Measurements from ENCODE around the gene PRKCA. TPM values are rescaled to one million over a fixed set of nuclear protein-coding genes. Genes with fewer than 3 reads are reported as not detected.
"Not testable (repeated sequence)": the region's sequence is repeated elsewhere in the genome, so short reads cannot be mapped to it uniquely, and the experiment has no call there.

The PRKCA gene
- total RNA-seq, 1 experiment from 2014 or later: 21.8 TPM

DNA sequence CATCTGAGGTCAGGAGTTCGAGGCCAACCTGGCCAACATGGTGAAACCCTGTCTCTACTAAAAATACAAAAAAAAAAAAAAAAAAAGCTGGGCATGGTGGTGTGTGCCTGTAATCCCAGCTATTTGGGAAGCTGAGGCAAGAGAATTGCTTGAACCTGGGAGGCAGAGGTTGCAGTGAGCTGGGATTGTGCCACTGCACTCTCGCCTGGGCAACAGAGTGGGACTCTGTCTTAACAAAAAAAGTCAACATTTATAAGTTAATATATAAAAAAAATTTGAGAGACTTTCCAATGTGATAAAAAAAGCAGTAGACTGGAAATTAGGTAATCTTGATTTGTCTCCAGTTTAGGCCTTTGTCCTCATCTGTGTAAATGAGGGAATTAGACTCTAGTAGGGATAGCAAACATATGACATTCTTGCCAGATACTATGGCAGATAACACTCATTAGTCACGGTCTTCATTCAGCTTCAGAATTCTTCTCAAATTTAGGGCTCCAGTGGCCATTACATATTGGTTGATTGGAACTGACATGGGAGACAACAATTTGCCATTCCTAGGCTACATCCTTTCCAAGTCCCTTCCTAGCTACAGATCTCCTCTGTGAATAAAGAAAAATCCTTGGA, 22.1 kb downstream of the PRKCA start:
- not testable (repeated sequence) for DNase-seq (ENCODE audit: low read depth)

DNA sequence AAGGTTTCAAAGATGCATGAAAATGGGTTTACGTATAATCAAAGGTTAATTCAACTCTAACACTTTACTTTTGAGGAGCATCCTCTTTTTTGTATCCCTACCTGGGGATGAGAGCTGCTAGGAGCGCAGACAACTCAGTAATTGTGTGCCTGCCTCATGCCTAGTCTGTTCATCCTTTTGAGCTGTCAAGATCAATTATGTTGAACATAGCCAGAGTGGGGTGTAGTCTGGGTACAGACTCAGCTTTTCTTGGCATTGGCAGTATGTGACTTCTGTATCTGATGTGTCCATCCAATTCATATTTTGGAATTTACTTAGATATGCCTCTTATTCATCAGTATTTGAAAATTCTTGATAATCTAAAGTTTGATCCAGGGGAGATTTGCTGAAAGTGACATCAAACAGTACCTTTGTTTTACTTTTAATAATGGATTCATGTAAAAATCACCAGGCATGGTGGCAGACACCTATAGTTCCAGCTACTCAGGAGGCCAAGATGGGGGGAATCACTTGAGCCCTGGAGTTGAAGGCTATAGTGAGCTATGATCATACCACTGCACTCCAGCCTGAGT, 24.1 kb downstream of the PRKCA start:
- no peak for DNase-seq (ENCODE audit: low read depth)

DNA sequence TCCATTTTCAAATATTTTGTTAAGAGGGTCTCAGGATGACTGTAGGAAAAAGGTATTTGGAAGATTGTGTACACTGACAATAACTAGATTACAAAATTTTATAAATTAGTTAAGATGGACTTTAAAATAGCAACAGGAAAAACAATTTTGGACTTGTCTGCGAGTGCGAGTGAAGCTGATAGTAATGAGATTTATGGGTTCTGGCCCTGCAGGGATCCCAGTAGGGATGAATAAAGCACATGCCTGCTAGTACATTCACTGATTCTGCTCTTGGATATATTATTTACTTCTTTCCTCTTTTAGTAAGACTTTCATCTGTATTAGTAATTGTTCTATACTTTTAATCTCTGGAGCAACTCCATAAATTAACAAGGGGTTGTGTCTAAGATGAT, 28.2 kb downstream of the PRKCA start:
- no peak for DNase-seq (ENCODE audit: low read depth)

DNA sequence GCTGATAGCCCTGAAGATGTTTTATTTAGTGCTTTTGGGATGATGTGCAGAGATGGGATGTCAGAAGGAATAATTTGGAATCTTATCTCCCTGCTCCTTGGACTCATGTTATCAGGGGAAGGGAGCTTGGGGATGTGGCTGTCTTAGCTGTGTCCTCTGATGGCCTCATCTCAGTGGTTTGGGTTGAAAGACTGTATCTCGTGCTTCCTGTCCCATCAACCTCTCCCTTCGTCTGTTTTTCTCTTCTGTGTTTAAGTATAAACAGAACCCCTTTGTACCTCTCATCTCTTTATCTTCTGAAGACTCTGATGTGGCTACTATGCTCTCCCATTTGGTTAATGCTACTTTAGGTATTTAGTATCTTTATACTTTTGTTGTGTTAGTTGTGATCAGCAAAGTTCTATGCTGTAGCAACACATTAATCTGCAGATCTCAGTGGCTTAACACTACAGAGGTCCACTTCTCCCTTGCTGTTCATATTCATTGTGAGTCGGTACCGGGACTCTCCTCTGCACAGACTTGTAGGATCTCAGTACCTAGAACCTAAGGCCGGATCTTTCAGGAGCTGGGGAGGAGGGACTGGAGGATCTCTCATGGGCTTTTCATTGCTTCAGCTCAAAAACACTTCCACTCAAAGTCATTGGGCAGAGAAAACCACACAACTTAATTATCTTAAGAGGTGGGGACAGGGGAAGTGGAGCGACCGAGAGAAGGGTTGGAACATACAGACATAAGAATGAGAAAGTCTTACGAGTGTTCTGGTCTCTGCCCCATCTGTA, 28.8 kb downstream of the PRKCA start:
- DNase-seq (ENCODE audit: low read depth): no peak

DNA sequence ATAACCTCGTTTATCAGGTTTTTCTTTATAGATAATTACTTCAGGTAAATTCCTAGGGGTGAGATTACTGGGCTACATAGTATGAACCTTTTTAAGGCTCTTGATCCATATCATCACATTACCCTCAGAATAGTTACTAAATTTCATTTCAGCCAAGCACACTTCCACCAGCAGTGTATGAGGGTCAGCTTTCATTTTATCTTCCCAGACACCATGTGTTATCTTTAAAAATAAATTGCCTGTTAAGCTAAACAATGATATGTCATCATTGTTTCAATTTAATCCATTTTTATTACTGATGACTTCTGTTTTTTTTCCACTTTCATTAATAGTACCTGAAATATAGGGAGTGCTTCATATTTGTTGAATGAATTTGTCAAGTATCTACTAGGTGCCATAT, 33.4 kb downstream of the PRKCA start:
- no peak for DNase-seq (ENCODE audit: low read depth)

DNA sequence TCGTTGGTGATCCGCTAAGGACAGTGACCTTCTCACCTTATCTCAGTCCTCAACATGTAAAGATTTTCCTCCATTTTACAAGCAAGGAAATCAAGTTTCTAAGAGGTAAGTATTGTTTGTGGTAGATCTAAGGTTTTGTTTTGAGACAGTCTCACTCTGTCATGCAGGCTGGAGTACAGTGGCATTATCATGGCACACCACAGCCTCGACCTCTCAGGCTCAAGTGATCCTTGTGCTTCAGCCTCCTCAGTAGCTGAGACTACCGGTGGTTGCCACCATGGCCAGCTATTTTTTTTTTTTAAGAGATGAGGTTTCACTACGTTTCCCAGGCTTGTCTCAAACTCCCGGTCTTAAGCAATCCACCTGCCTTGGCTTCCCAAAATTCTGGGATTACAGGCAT, 34.9 kb downstream of the PRKCA start:
- no peak for DNase-seq (ENCODE audit: low read depth)

DNA sequence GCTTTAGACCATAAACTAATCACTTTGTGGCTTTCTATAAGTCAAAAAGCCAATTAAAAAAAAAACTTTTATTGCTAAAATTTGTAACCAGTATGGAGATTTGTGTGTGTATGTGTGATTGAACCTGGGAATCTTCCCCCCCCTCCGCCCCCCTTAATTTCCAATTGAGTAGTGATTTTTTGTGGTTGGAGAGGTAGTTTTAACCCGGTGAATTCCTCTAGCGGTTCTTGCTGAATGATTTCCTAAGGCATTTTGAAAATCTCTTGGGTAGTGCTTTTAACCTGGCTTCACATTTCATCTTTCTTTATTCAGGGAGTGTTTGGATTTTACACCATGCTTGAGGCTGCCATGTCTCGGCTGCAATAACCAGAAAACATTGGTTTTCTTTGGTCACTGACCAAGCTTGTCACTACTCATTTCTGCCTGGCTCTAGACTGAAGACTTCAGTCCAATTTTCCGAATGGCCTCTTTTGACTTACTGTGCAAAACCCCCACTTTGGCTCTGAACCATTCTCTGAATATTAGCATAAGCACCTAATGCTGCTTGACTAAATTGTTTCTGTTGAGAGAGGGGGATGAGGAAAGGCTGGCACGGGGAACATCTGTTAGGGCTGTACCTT, 35.6 kb downstream of the PRKCA start:
- DNase-seq (ENCODE audit: low read depth): no peak

DNA sequence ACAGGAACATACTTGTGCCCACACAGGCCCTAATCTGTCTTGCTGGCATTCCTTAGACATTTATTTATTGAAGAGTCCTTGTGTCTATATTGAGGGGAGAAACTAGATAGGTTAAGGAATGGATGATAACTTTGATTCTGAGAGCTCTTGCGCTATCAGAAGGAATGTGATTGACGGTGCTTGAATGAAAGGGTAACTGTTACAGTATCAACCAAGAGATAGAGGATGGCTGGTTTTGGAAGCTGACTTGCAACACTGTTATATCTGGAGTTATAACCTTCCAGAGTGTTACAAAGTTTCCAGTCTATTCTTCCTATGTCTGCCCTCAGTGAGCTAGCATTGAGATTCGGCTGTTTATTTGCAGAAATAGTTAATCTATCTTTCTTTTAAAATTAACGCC, 36.5 kb downstream of the PRKCA start:
- no peak for DNase-seq (ENCODE audit: low read depth)

DNA sequence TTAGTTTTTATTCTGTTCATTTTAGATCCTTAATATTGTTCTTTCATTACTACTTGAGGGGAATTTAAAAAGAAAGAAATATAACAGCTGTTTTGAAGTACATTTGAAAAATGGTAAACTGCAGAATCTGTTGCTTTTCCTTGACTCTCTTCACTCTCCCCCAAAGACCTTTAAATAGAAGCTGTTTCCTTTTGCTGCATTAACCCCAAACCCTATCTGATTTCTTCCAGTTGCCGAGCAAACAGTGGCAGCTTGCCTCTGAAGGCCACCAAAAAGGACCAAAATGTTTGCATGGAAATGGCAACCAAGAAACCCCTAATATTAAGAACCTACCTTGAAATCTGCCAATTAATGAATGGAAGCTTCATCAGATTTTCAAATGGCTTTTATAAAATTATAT, 37.1 kb downstream of the PRKCA start:
- DNase-seq (ENCODE audit: low read depth): no peak

DNA sequence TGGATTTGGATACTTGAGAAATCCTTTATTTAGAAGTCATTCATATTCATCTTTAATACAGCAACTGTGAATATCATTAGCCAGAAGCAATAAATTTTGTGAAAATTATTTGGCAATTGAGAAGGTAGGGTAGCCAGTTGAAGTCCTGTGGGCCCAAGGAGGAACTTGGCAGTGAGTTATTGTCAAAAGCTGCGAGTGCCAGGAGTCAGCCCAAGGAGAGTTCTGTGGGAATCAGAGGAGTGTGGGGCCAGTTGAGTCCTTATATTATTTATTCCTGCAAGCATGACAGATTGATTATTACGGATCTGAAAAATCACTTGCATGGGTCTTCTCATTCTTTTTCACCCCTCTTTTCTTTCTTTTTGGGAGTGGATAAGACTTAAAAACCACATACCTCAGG, 38.3 kb downstream of the PRKCA start:
- DNase-seq (ENCODE audit: low read depth): no peak

DNA sequence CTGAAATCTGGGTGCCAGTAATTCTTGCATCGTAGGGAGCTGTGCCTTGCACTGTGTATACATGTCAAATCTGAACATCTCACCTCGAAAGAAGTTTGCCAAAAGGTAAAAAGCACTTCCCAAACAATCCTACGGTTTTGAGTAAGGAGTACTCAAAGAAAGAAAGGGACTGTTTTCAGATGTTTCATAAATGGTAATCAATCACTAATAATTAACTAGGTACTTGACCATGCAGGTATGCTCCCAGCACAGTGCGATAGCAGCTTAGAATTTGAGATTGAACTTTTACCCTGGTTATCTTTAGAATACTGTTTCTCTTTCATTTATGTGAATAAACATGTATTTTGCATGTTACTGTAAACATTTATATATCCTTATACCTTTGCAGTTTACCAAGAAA, 39.0 kb downstream of the PRKCA start:
- no peak for DNase-seq (ENCODE audit: low read depth)

DNA sequence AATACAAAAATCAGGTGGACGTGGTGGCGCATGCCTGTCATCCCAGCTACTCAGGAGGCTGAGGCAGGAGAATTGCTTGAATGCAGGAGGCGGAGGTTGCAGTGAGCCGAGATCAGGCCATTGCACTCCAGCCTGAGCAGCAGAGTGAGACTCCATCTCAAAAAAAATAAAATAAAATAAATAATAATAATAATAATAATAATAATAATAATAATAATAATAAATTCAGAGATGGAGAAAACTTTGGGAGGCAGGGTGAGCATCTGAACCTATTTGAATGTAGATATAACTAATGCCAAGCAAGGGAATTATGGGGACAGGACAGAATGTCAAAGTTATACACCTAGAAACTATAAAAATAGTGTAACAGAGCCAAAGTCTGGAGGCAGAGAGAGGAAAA, 39.9 kb downstream of the PRKCA start:
- not testable (repeated sequence) for DNase-seq (ENCODE audit: low read depth)

DNA sequence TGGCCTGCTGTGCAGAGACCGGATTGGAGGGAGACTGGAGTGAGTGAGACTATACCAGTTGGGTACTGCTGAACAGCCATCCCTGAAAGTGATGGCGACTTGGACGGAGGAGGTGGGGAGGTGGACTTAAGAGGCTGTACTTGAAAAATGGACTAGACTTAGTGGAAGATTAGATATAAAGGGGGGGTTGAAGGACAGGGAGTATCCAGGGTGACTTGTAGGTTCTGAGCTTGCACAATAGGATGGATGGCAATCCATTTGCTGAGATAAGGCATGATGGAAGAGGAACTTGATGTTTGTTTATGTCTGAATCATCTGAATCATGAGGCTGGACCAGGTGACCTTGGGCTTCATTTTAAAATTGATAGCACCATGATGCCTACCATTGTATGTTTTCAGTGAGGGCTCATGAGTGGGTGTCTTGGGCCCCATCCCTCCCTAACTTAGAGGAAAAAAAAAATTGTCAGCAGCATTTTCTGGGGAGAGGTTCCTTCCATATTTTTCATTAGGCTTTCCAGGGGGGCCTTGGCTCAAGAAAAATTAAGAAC, 41.2 kb downstream of the PRKCA start:
- no peak for DNase-seq (ENCODE audit: low read depth)

DNA sequence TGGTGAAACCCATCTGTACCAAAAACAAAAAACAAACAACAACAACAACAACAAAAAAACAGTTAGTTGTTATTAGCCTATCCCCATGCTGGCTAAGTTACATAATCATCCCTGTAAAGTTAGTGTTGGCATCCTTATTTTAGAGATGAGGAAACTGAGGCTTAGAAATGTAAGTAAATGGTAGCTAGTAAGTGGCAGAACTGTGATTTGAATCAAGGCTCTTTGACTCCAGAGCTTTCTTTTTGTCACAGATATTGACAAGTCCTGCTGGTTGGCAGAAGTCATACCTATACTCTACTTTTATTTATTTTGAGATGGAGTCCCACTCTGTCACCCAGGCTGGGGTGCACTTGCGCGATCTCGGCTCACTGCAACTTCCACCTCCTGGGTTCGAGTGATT, 42.1 kb downstream of the PRKCA start:
- DNase-seq (ENCODE audit: low read depth): no peak

DNA sequence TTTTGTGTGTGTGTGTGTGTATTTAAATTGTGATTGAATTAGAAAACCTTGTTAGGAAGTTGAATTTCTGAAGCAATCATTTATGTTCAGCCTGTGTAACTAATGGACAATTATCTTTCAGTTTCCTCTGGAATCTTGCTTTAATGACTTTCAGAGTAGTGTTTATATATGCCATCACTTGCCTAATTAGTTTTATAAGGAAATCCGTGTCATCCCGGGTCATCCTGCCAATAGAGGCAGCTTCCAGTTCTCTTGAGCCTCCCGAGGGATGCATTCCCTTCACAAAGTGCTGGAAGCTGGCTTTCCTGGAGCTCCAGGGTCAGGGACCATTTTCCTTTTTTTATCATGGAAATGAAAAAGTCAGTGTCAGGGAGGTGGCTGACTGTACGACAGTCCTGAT, 42.9 kb downstream of the PRKCA start:
- DNase-seq (ENCODE audit: low read depth): no peak

DNA sequence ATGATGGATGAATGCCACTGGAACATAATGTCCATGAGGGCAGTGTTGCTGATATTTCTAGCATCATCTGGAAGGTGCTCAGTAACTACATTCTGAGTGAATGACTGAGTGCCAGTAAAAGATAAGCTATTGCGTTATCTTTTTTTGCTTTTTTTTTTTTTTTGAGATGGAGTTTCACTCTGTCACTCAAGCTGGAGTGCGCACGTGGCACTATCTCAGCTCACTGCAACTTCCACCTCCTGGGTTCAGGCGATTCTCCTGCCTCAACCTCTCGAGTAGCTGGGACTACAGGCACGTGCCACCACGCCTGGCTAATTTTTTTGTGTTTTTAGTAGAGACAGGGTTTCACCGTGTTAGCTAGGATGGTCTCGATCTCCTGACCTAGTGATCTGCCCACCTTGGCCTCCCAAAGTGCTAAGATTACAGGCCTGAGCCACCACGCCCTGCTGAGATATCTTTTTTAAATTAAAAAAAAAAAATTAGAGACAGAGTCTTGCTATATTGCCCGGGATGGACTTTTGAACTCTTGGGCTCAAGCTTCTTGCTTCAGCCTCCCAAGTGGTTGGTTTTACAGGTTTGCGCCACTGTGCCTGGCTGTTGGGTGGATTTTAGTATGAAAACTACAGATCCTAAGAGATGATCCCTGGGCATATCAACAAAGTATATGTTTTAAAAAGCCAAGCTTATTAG, 43.7 kb downstream of the PRKCA start:
- DNase-seq (ENCODE audit: low read depth): not testable (repeated sequence)

DNA sequence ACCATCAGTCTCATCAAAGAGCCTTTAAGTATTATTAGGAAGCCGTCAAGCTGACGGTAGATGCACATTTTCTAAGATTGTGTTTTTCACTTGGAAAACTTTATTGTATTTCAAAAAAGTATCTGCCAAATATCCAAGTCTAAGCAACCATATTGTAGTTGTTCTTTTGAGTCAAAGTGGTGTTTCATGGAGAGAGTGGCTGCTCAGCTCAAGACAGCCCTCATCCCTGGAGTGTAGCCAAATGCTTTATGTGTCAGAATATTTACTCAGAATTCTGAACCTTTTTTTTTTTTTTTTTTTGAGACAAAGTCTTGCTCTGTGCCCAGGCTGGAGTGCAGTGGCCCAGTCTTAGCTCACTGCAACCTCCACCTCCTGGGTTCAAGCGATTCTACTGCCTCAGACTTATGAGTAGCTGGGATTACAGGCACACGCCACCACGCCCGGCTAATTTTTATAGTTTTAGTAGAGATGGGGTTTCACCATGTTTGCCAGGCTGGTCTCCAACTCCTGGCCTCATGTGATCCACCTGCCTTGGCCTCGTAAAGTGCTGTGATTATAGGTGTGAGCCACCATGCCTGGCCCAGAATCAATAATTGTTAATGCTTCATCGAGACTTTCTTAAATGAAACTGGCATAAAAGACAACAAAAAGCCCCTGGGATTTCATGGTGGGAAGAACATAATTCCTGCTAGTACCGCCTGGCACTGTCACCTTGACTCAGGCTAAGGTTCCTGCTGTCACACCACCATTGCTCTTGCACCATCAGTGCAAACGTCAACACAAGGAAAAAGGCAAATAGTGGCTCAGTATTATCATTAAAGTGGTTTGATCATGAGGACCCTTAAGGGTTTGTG, 45.5 kb downstream of the PRKCA start:
- peak; percentile 69 for DNase-seq (ENCODE audit: low read depth)

DNA sequence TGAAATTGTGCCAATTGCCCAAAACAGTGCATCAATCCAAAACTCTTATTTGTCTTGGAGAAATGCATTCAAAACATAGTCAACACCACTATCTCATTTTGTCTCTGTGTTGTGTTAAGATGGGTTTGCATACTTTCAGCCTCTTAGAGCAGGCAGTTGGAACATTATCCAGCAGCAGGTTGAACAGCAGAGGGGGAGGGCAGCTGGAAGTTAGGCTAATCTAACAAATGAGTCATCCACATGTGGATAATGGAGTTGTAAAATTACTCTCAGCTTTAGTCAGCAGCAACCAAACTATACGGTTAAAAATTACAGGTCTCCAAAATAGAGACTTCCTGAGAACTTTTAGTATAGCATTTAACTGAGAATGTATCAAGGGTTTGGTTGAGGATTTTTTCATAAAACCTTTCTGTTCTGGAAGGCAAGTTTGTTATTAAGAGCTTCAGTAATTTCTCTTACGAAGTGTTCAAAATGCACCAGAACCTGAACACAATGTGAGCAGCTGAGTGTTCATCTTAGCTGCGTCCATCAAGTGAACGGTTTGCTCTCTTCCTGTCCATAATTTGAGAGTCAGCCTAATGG, 46.3 kb downstream of the PRKCA start:
- DNase-seq (ENCODE audit: low read depth): peak; percentile 87

DNA sequence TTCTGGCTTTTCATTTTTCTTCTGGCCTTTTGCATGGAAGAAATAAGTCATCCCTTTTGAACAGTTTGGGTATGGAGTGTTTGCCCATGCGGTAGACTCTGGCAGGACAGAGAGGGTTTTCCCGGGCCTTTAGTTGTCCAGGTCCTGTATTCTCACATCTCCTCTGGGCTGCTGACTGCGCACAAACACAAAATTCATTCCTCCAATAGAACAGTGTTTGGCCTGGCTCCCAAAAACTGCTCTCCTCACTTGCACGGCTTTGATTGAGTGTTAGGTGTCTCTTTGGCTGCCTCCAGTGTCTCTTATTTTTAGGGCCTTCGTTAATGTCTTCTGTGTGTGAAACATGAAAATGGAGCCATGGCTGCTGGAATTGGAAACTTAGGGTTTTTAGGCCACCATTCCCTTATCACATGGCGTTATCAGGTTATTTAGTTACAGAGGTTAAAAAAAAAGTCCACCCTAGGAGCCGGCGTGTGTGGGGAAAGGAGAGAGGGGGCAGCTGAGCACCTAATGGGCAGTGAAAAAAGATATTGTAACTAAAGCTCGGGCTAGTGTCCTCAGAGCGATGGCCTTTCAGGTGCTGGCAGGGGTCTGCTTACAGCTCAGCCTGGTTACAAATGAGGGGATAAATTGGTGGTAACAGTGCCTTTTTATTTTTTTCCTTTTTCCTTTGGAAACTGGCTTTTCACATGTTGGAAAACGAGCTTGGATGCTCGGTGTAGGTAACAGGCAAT, 47.3 kb downstream of the PRKCA start:
- no peak for DNase-seq (ENCODE audit: low read depth)

DNA sequence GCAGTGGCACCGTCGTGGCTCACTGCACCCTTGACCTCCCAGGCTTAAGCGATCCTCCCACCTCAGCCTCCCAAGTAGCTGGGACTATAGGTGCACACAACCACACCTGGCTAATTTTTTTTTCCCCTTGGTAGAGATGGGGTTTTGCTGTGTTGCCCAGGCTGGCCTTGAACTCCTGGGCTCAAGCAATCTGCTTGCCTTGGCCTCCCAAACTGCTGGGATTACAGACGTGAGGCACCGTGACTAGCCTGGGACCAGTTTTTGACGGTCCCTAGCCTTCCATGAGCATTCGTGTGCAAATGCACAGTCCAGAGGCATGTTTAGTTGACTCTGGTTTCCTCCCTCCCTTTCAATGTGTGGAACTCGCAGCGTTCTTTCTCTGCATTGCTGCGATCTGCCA, 48.2 kb downstream of the PRKCA start:
- DNase-seq (ENCODE audit: low read depth): not testable (repeated sequence)
